Mesothelial cell of epicardium (in vitro differentiated cells): ENCODE measurements around the gene BCAT1. TPM values are rescaled to one million over a fixed set of nuclear protein-coding genes. Genes with fewer than 3 reads are reported as not detected.

Experiments used
- DNase-seq, 2 experiments: peaks; one replicate each; pipeline ENCODE4 v3.0.0; 2021; ENCODE audit warnings: low spot score in 2 of 2; ENCODE audit not compliant: unreplicated experiment in 2 of 2
- H3K27ac Mint-ChIP-seq: 2 replicates; pipeline ENCODE4 v1.8.0; 2021; ENCODE audit warnings: mixed read lengths
- H3K27me3 Mint-ChIP-seq: 2 replicates; pipeline ENCODE4 v1.8.0; 2021; ENCODE audit warnings: low read depth, mixed read lengths
- H3K36me3 Mint-ChIP-seq: 2 replicates; pipeline ENCODE4 v1.8.0; 2021; ENCODE audit warnings: mixed read lengths
- H3K4me1 Mint-ChIP-seq: 2 replicates; pipeline ENCODE4 v1.8.0; 2021; ENCODE audit warnings: mixed read lengths
- H3K4me3 Mint-ChIP-seq: 2 replicates; pipeline ENCODE4 v1.8.0; 2021; ENCODE audit warnings: mild to moderate bottlenecking, moderate library complexity, mixed read lengths
- H3K9me3 Mint-ChIP-seq: 2 replicates; pipeline ENCODE4 v1.8.0; 2021; ENCODE audit warnings: mixed read lengths
- total RNA-seq: library from RNA; stranded (reverse); gene quantifications from 3 replicates; pipeline ENCODE4 v1.2.1, GENCODE V29; 2021
- TF ChIP-seq, protein P1 (sequence below): fragments of 200-600 bp; sonication (generic); IDR thresholded peaks from one replicate; pipeline ENCODE4 v1.5.0; 2021; ENCODE audit warnings: antibody characterized with exemption; ENCODE audit not compliant: unreplicated experiment

Gene BCAT1
- total RNA-seq, 1 donor from 2014 or later: 121 TPM

DNA sequence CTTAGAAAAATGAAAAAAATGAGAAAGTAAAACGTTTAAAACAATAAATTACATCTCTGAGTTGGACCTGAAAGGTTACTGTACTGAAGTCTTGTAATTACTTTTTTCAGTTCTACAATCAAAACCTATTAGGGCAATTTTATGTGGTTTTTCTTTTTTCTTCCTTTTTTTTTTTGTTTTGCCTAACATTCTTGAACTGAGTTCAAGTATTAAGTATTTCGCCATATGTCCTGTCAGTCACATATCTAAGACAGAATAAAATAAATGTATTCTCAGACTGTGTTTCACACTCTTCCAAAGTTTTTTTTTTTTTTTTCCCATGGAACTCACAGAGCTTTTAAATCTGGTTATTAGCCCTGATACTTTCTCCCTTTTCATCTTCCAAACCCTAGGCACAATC lies 172.0 kb downstream of the BCAT1 start:
- Mint-ChIP-seq H3K27me3 (no peaks in the 10 kb centered on the region), H3K27ac (no peak overlapping the region), H3K4me1 (peaks cover 9% of the 10 kb centered on the region), H3K36me3 (no peaks in the 10 kb centered on the region), H3K4me3 (no peak overlapping the region), H3K9me3 (no peaks in the 10 kb centered on the region)
- DNase-seq: no peak
- TF ChIP-seq, protein P1, sequence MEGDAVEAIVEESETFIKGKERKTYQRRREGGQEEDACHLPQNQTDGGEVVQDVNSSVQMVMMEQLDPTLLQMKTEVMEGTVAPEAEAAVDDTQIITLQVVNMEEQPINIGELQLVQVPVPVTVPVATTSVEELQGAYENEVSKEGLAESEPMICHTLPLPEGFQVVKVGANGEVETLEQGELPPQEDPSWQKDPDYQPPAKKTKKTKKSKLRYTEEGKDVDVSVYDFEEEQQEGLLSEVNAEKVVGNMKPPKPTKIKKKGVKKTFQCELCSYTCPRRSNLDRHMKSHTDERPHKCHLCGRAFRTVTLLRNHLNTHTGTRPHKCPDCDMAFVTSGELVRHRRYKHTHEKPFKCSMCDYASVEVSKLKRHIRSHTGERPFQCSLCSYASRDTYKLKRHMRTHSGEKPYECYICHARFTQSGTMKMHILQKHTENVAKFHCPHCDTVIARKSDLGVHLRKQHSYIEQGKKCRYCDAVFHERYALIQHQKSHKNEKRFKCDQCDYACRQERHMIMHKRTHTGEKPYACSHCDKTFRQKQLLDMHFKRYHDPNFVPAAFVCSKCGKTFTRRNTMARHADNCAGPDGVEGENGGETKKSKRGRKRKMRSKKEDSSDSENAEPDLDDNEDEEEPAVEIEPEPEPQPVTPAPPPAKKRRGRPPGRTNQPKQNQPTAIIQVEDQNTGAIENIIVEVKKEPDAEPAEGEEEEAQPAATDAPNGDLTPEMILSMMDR: no peak

DNA sequence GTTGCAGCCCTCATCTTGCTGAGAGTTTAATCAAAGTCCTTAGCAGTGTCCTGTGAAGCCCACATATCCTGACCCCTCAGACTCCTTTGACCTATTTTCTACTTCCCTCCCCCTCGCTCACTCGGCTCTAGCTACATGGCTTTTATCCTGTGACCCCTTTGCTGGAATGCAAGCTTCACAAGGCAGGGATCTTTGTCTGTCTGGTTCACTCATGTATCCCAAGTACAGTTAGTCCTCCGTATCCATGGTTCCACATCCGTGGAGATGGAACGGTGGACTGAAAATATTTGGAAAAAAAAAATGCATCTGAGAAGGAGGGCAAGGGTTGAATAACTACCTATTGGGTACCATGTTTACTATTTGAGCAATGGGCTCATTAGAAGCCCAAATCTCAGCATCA lies 173.8 kb downstream of the BCAT1 start:
- no peak for DNase-seq
- Mint-ChIP-seq H3K27ac (no peak overlapping the region), H3K36me3 (no peaks in the 10 kb centered on the region), H3K4me3 (no peak overlapping the region), H3K27me3 (no peaks in the 10 kb centered on the region), H3K9me3 (no peaks in the 10 kb centered on the region), H3K4me1 (peaks cover 9% of the 10 kb centered on the region)
- TF ChIP-seq, protein P1: no peak

DNA sequence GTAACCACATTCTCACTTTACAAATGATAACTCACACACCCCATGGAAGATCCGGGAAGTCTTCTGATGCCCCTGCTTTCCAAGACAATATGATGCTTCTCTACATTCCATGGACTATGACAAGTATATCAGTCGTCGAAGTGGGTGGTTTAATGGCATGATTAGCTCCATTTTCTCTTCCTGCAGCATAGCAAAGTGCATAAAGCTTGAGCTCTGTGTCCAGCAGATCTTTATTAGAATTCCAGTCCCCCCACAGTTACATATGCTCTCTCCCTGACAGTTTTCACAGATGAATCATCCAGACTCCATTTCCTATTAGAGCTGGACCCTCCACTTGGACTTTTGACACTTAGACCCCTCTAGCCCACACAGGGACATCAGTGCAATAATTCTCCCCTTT lies 174.9 kb downstream of the BCAT1 start:
- TF ChIP-seq, protein P1: no peak
- no peaks in the 10 kb centered on the region for H3K9me3 Mint-ChIP-seq
- DNase-seq: no peak
- no peak overlapping the region for H3K27ac Mint-ChIP-seq
- no peak overlapping the region for H3K4me3 Mint-ChIP-seq
- H3K27me3 Mint-ChIP-seq: no peaks in the 10 kb centered on the region
- H3K4me1 Mint-ChIP-seq: peaks cover 9% of the 10 kb centered on the region
- H3K36me3 Mint-ChIP-seq: no peaks in the 10 kb centered on the region

DNA sequence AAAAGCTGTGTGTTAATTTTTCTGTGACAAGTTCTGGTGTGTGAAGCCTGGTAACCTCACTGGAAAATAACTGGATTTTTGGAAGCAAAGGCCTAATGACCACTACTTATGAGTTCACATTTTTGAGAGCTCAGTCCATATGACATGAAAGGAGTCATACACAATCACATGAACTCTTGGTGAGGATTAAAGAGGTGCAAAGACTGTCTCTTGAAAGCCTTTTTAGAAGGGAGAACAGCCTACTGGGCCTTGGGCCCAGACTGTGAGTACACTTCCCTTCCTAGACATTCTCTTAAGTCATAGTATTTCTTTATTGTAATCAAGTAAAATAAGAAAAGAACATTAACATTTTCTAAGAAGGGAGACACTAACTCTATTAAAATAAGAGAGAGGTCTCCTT lies 176.1 kb downstream of the BCAT1 start:
- TF ChIP-seq, protein P1: no peak
- H3K9me3 Mint-ChIP-seq: peaks cover 2% of the 10 kb centered on the region

DNA sequence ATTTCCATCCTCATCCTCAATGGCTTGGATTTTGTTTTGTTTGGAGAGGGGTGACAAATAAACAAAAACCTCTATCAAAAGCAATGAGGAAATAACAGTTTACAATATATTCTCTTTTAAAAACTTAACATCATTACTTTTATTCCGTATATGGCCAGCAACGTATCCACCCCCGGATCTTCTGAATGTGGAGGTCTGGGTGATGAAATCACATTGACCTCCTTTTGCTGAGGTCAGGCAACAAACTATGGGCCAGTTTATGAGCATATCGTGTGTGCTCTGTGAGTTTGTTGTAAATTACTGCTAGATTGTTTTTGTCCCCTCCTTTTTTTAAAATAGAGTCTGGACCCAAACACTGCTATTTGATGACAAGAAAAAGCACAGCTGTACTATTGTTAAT lies 178.1 kb downstream of the BCAT1 start:
- H3K36me3 Mint-ChIP-seq: no peaks in the 10 kb centered on the region
- peaks cover 4% of the 10 kb centered on the region for H3K4me1 Mint-ChIP-seq
- TF ChIP-seq, protein P1: no peak
- peaks cover 10% of the 10 kb centered on the region for H3K9me3 Mint-ChIP-seq
- H3K27me3 Mint-ChIP-seq: no peaks in the 10 kb centered on the region
- no peak overlapping the region for H3K27ac Mint-ChIP-seq
- no peak for DNase-seq
- H3K4me3 Mint-ChIP-seq: no peak overlapping the region

More for the DNA sequence above, 176.1 kb downstream of the BCAT1 start:
- no peaks in the 10 kb centered on the region for H3K36me3 Mint-ChIP-seq
- no peaks in the 10 kb centered on the region for H3K27me3 Mint-ChIP-seq
- DNase-seq: no peak
- no peak overlapping the region for H3K4me3 Mint-ChIP-seq
- H3K27ac Mint-ChIP-seq: no peak overlapping the region
- H3K4me1 Mint-ChIP-seq: peaks cover 9% of the 10 kb centered on the region

DNA sequence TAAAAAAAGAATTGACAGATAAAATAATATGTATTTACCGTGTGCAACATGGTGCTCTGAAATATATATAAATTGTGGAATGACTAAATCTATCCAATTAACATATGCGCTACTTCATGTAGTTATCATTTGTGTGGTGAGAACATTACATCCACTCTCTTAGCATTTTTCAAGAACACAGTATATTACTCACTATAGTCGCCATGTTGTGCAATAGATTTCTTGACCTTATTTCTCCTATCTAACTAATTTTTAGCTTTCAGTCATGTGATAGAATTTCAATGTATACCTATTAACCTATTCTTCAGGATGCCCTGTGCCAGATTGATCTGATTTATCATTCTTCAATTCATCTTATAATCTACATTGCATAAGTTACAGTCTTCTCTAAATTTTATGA lies 178.6 kb downstream of the BCAT1 start:
- Mint-ChIP-seq H3K27ac (no peak overlapping the region), H3K36me3 (no peaks in the 10 kb centered on the region), H3K4me3 (no peak overlapping the region), H3K27me3 (no peaks in the 10 kb centered on the region), H3K9me3 (peaks cover 14% of the 10 kb centered on the region), H3K4me1 (peaks cover 4% of the 10 kb centered on the region)
- no peak for DNase-seq
- TF ChIP-seq, protein P1: no peak
